HG03575 (cell line): Measurements from ENCODE around the gene EHBP1L1.
A peak's percentile ranks its signal among the peaks of the same experiment; 100 is the strongest.

Source experiments
- ATAC-seq: cut with Tn5 transposase; IDR thresholded peaks from one replicate; pipeline ENCODE4 v1.9.1; 2021; ENCODE audit not compliant: unreplicated experiment, insufficient number of reproducible peaks, low FRiP score; ENCODE audit errors: extremely low read depth

Gene EHBP1L1

GRCh38 chr11:65609229-65609628, 33.4 kb downstream of the EHBP1L1 start:
- ATAC-seq = no peak

DNA sequence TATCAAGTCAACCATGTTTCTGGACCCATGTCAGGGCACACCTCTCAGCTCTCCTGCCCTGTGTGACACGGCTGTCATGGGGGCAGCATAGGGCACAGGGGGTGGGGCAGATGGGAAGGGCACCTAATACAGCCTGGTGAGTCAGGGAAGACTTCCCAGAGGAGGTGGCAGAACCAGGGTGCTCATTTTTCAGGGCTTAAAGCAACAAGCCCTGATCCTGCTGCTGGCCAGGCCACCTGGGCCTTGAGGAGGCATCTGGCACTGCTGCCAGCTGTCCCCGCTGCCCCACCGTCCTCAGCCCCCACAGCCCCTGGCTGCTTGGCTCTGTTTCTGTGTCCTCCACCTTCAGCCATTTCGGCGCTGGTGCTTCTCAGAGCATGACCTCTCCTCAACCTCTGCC, 33.8 kb downstream of the EHBP1L1 start:
- no peak for ATAC-seq

DNA sequence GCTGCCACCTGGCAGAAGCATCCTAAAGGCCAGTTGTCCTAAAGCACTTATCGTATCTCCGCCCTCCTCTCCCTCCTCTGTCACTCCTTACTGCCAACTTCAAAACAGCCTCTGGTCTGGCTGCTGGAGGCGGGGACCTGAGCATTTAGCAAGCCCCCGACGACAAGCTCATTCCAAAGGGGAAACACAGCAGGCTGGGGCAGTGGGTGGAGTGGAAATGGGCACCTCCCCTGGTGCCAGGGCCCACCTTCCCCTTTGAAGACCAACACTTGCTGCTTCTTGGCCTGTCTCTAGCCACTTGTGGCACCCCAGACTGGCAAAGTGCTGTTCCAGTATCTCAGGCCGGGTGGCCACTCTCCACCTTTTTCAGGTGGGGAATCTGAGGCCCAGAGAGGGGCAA, 34.6 kb downstream of the EHBP1L1 start:
- no peak for ATAC-seq

DNA sequence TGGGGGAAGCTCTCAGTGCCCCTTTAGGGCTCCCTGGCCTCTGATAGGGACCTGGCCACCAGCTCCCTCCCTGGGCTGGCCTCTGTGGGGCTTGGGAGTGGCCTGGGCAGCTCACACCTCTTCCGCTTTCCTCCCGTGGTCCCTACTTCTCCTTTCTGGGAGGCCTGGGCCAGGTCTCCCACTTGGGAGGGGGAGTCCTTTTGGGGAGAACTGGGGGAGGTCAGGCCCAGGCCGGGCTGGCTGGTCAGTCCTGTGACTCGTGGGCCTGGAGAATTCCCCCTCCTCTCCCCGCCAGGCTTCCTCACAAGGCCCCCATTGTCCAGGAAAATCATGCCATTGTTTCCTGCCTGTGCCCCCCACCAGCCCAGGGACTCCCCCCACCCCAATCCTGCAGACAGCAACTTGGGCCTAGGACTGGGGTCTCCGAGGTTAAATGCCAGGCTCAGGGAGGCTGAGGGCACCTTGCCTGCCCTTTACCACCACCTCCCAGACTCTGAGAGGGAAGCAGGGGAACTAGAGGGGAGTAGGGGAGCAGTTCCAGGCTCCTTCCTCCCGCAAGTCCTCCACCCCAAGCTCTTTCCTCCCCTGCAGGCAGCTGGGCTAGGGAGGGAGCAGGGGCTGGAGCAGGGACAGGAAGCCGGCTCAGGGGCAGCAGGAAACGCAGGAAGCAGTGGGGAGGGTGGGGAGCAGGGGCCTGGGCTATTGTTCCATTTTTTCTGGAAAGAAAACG, 35.3 kb downstream of the EHBP1L1 start:
- ATAC-seq = no peak

DNA sequence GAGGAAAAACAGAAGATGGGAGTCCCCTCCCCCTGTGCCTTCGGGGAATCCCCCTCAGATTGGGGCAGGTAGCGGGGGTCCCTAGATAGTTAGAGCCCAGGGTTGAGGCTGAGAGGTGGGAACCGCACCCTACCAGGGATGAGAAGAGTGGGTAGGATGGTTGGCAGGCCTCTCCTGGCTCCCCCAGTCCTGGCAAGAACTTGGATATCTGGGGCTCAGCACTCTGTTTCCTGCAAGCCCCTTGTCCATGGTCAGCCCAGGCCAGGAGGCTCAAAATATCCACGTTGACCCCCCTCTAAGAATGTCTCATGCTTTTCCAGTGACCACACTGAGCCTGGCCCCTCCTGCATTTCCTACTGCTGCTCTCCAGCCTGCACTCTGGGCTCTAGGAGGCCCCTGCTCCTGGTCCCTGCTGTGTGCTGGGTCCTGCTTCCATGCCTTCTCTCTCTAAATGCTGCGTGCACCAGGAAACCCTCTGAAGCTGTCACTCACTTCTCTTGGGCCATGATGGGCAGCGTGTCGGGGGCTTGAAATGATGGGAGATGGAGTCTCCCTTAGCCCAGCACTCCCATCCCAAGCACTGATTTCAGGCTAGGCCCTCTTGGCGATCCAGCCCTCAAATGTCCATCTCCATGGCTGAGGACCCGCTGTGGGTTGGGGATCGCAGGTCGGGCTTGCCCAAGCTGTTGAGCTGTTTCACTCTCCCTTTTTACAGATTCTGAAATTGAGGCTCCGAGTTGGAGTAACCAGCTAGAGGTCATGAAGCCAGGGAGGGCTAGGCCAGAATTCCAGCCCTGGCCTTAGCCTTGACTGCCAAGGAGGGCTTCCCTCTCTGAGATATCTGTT, 36.1 kb downstream of the EHBP1L1 start:
- ATAC-seq = no peak

DNA sequence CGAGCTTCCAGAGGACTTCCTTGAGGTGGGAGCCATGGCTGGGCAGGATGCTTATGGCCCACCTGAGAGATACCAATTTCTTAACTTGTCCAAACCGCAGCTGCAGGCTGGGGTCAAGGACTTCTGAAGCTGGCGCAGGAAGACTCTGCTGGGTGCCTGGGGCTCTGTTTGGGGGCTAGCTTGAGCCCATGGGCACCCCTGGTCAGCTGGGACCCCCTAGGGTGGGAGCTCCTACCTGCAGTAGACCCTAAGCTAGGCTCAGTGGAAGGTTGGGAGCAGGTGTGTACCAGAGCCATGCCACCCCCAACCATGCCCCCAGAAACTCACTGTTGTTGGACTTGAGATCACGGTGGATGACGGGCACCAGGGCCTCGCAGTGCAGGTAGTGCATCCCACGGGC, 36.8 kb downstream of the EHBP1L1 start:
- ATAC-seq = no peak

GRCh38 chr11:65613091-65613928, 37.5 kb downstream of the EHBP1L1 start:
- ATAC-seq = no peak

DNA sequence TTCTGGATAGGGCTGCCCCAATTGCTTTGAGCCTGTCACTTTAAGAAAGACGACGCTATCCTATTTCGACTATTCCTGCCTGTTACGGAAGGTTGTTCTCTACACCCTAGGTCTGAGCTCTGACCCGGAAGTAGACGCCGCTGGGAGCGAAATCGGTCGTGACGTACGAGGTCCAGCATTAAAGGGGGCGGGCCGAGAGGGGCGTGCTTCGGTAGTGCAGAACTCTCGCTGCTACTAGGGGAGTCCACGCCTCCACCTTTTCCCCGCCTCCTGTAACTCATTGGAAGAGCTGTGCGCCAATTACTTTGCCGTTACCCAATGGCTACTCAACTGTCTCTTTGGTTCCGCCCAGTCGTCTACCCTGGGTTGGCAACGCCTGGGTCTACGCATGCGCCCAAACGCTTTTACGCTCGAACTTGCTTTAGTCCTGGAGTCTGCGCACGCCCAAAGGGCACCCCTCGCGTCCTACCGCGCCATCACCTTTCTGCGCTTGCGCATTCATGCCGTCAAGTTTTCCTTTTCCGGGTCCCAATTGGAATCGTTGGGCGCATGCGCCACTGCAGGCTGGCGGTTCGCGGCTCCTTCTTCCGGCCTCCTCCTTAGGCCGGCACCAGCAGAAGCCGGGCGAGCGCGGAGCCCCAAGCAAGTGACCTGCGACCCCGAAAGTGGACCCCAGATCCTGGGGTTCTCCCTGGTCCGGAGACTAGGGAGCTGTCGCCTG, 39.5 kb downstream of the EHBP1L1 start, which contains the start of gene PCNX3:
Gene PCNX3 (plus strand): TSS at position 548 of the 721 bp plus-strand sequence. CDS start 536 bp downstream, outside the sequence.
- ATAC-seq = peak; percentile 46

- ATAC-seq = no peak
These were observed 40.2 kb downstream of the EHBP1L1 start for GRCh38 chr11:65615950-65616574.

DNA sequence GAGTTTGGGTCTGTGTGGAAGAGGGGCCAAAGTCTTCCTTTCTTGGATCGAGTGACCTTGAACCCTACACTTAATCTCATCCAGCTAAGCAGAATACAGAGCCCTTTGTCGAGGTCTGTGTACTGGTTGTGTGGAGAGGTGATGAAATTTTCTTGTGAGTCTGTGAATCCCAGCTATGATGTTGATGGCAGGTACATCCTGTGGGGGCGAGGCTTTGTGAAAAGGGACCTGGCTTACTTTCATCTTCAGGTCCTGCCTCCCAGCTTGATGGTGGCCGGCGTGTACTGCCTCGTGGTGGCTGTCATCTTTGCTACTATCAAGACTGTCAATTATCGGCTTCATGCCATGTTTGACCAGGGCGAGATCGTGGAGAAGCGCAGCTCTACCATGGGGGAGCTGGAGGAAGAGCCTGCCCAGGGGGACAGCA, 40.7 kb downstream of the EHBP1L1 start:
- ATAC-seq = no peak

DNA sequence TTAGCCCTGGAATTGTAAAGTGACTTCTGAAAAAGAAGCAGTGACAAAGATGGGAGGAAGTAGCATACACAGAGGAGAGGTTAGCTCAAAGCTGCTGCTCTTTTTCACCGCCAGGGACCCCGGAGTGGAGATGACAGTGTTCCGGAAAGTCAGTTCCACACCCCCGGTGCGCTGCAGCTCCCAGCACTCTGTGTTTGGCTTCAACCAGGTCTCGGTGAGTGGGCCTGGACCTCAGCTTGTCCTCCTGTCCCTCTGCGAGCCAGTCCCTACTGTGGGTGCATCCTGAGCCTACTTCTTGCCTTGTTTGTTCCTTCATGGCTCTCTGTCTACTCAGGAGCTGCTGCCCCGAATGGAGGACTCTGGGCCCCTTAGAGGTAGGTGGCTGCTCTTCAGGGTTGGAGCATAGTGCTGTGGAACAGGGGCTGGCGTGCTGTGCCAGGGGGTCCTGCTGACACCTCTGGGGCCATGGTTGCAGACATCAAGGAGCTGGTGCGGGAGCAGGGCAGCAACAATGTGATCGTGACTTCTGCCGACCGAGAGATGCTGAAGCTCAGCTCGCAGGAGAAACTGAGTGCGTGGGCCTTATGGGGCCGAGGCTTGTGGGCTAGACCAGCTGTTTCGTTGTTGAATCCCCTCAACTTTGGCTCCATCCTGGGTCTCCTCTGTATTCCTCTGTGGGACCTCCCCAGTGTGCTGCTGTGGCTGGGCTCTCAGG, 41.4 kb downstream of the EHBP1L1 start:
- no peak for ATAC-seq

- ATAC-seq = no peak
These were observed 42.3 kb downstream of the EHBP1L1 start for GRCh38 chr11:65617990-65618751.

- ATAC-seq = no peak
These were observed 42.9 kb downstream of the EHBP1L1 start for GRCh38 chr11:65618763-65619162.

DNA sequence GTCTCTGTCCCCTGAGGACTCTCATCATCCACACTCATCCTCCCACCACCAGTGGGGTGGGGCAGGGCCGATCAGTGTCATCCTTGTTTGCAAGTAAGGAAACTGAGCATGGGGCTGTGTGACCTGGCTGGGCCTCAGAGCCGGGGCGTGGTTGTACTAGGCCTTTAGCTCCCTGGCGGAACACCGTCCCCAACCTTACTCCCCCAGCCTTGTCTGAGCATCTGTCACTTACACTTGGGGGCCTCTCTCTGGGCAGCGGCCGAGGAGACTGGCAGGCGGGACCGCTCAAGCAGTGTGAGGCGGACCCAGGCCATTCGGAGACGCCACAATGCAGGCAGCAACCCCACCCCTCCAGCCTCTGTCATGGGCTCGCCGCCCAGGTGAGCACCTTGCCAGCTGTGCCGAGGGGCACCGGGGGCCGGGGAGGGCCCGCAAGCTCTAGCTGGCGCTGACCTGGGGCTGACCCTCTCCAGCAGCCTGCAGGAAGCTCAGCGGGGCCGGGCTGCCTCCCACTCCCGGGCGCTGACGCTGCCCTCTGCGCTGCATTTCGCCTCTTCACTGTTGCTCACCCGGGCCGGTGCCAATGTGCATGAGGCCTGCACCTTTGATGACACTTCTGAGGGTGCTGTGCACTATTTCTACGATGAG, 43.6 kb downstream of the EHBP1L1 start:
- no peak for ATAC-seq

DNA sequence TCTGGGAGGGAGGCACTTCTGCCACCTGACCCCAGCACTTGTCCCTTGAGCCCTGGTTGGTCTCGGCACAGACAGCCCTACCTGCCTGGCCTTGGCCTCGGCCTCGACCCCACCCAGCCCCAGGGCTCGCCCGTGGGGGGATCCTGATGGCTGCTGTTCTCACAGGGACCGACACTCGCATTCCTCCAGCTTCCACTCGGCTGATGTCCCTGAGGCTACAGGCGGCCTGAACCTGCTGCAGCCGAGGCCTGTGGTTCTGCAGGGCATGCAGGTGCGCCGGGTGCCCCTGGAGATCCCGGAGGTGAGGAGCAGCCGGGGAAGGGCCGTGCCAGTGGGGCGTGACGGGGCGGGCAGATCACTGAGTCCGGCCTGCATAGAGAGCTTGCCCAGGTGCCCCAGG, 44.8 kb downstream of the EHBP1L1 start:
- ATAC-seq = no peak

DNA sequence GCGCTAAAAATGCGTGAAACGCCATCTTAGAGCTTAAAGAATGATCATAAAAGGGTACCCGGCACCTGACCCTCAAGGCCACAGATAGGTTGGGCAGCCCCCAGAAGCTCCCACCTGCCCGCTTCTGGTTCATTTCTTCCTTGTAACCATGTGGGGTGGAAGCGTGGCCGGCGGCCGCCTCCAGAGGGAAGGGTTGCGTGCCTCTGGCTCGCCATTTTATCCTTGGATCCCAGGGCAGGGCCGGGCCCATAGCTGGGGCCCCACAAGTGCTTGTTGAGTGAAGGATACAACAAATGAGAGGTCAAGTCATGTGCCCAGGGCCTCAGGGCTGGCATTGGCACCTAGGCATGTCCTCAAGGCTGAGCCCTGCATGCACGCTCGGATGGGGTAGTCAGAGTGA, 45.6 kb downstream of the EHBP1L1 start:
- no peak for ATAC-seq

DNA sequence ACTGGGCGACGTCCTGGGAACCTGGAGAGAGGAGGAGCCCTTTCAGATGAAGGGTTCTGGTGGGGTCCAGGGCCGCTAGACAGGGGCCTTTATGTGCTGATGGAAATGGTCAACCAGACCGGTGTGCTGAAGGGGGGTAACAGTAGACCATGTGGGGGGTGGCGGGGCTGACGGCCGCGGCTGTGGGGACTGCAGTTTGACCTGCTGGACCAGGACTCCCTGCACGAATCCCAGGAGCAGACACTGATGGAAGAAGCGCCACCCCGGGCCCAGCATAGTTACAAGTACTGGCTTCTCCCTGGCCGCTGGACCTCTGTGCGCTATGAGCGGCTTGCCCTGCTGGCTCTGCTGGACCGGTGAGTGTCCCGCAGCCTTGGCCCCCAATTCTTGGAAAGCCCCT, 46.2 kb downstream of the EHBP1L1 start:
- no peak for ATAC-seq
